K562 (cell line): Measurements from ENCODE around the gene NUP214. TPM values are rescaled to one million over a fixed set of nuclear protein-coding genes. Genes with fewer than 3 reads are reported as not detected.

ENCODE experiments used
- ATAC-seq: fragments of 200-7000 bp; cut with Tn5 transposase; 3 replicates; pipeline ENCODE4 v1.9.1; 2020; ENCODE audit warnings: moderate library complexity
- BruUV-seq: library from RNA; stranded (reverse); fragments of 400-500 nt; replicated peaks from 2 replicates; lab custom pipeline; 2021; lab: Mats Ljungman, UMichigan
- CTCF ChIA-PET: fragments of 300-600 bp; formaldehyde crosslinking; extraction: SDS; loops from one replicate; lab custom pipeline; 2021; ENCODE audit warnings: low intra/inter-chr PET ratio; lab: Yijun Ruan, JAX
- POLR2A ChIA-PET: fragments of 300-600, 350-650 bp; sonication (Branson Sonifier 250); formaldehyde crosslinking; extraction: SDS; loops from one replicate; lab custom pipeline; 2021; ENCODE audit warnings: antibody characterized with exemption, inconsistent platforms; lab: Yijun Ruan, JAX
- DNase-seq, 4 experiments: peaks; one replicate each; pipeline versions ENCODE4 v3.0.0 to v3.0.0-alpha.2; 2011 to 2018; ENCODE audit warnings: low spot score in 3 of 4, mixed read lengths in 3 of 4; ENCODE audit errors: extremely low read depth in 1 of 4
- FAIRE-seq: peaks from 2 replicates; lab custom pipeline; 2011; peaks lifted over from hg19 to GRCh38; lab: Jason Lieb, UNC
- H2AFZ ChIP-seq: 2 replicates; pipeline ENCODE4 v1.6.0; 2011; ENCODE audit warnings: low read depth, low read length, control low read depth, inconsistent platforms
- H3K27ac ChIP-seq: fragments of 200-600 bp; 3 replicates; pipeline ENCODE4 v1.8.0; 2011; ENCODE audit warnings: low read depth, mild to moderate bottlenecking, control low read depth, inconsistent platforms, low read length, moderate library complexity, mixed read lengths; ENCODE audit errors: extremely low read depth
- H3K27me3 ChIP-seq, 2 experiments: fragments of 300-600 bp in 1 of 2; 2 replicates in 1 of 2; 3 replicates in 1 of 2; pipeline versions ENCODE4 v1.6.0 to v1.8.0; 2011; ENCODE audit warnings: inconsistent platforms in 2 of 2, low read length in 2 of 2, mild to moderate bottlenecking in 1 of 2, mixed read lengths in 1 of 2, moderate library complexity in 1 of 2; ENCODE audit not compliant: control insufficient read depth in 2 of 2, insufficient read depth in 2 of 2
- H3K36me3 ChIP-seq: fragments of 300-600 bp; 3 replicates; pipeline ENCODE4 v1.8.0; 2011; ENCODE audit warnings: mild to moderate bottlenecking, low read length, inconsistent platforms; ENCODE audit not compliant: control insufficient read depth, insufficient read depth
- H3K4me1 ChIP-seq, 2 experiments: fragments of 200-600 bp in 1 of 2; replicated peaks in 1 of 2; 2 replicates in 1 of 2; 3 replicates in 1 of 2; pipeline versions ENCODE4 v1.5.1 to v1.8.0; 2011; ENCODE audit warnings: inconsistent platforms in 2 of 2, low read length in 2 of 2, mild to moderate bottlenecking in 1 of 2, mixed read lengths in 1 of 2, moderate library complexity in 1 of 2; ENCODE audit not compliant: control insufficient read depth in 2 of 2, insufficient read depth in 2 of 2
- H3K4me2 ChIP-seq: 2 replicates; pipeline ENCODE4 v1.6.1; 2011; ENCODE audit warnings: low read length, control low read depth, inconsistent platforms, mixed read lengths; ENCODE audit not compliant: insufficient read depth
- H3K4me3 ChIP-seq: fragments of 200-600 bp; sonication (generic), shearing (Covaris generic); 2 replicates; pipeline ENCODE4 v1.5.1; 2016; ENCODE audit warnings: control low read depth, inconsistent platforms
- H3K79me2 ChIP-seq: fragments of 200-600 bp; 3 replicates; pipeline ENCODE4 v1.8.0; 2011; ENCODE audit warnings: low read length, inconsistent platforms; ENCODE audit not compliant: control insufficient read depth, insufficient read depth
- H3K9ac ChIP-seq, 2 experiments: 2 replicates each; pipeline versions ENCODE4 v1.6.0 to v1.6.1; 2011; ENCODE audit warnings: low read depth in 2 of 2, low read length in 2 of 2, control low read depth in 1 of 2, inconsistent platforms in 1 of 2, mild to moderate bottlenecking in 1 of 2, mixed read lengths in 1 of 2; ENCODE audit not compliant: insufficient read depth in 1 of 2
- H3K9me1 ChIP-seq: one replicate; pipeline ENCODE4 v1.6.0; 2011; ENCODE audit warnings: inconsistent platforms, mild to moderate bottlenecking, low read length, moderate library complexity; ENCODE audit not compliant: control insufficient read depth, insufficient read depth
- H3K9me3 ChIP-seq: replicated peaks from 2 replicates; pipeline ENCODE4 v1.5.1; 2011; ENCODE audit warnings: low read depth, low read length, inconsistent platforms; ENCODE audit not compliant: control insufficient read depth, insufficient read depth
- H4K20me1 ChIP-seq: replicated peaks from 2 replicates; pipeline ENCODE4 v1.6.1; 2011; ENCODE audit warnings: low read length, inconsistent platforms, mixed read lengths; ENCODE audit not compliant: control insufficient read depth, insufficient read depth
- NR1H2 ChIP-seq: sonication (generic); formaldehyde crosslinking; IDR thresholded peaks from 2 replicates; pipeline ENCODE4 v1.4.0; 2020; ENCODE audit warnings: mild to moderate bottlenecking, missing genetic modification reagents
- POLR2AphosphoS2 ChIP-seq: IDR thresholded peaks from 2 replicates; pipeline ENCODE4 v1.6.1; 2012; ENCODE audit warnings: low read length, improper control_type of control experiment
- STAT6 ChIP-seq: sonication (generic); formaldehyde crosslinking; IDR thresholded peaks from 2 replicates; pipeline ENCODE4 v1.8.1; 2023; ENCODE audit warnings: mild to moderate bottlenecking, missing genetic modification reagents
- WGBS: fragments of 100-300 bp; shearing (Covaris generic); methylation state at CpG from one replicate; pipeline ENCODE4 v1.1.6; 2016; ENCODE audit warnings: low coverage, mixed read lengths; ENCODE audit not compliant: insufficient coverage; ENCODE audit errors: missing lambda C conversion rate; 5-methylcytosine and 5-hydroxymethylcytosine counted together
- in situ Hi-C: fragments of 300-500 bp; cut with MboI; formaldehyde crosslinking; loops from 4 replicates; pipeline ENCODE4 v1.15.0; 2018; ENCODE audit warnings: inconsistent platforms, mixed read lengths
- intact Hi-C: fragments of 100-400 bp; cut with micrococcal nuclease; formaldehyde crosslinking; loops from 2 replicates; pipeline ENCODE4 v1.14.2; 2022
- polyA plus RNA-seq, 8 experiments: library from polyadenylated mRNA; depleted of rRNA in 4 of 8; stranded (reverse) in 5 of 8; unstranded in 3 of 8; fragments of >200 nt; fragmentation: Nextera tagmentation in 2 of 8; fragmentation: Illumina TruSeq in 1 of 8; extraction: Ambion mirVana in 2 of 8; extraction: Trizol in 1 of 8; gene quantifications; 2 replicates each; pipeline versions ENCODE4 v1.2.1 to v1.2.3, GENCODE V29; 2011 to 2014; ENCODE audit warnings: inconsistent platforms in 1 of 8, missing spikeins in 1 of 8
- total RNA-seq, 7 experiments: library from RNA; depleted of rRNA in 6 of 7; stranded (reverse); fragments of >200 nt in 6 of 7; fragmentation: Illumina TruSeq in 2 of 7; extraction: Trizol in 2 of 7; gene quantifications; 2 replicates each; pipeline versions ENCODE4 v1.2.1 to v1.2.3, GENCODE V29; 2011 to 2021; ENCODE audit warnings: low replicate concordance in 1 of 7
- TF ChIP-seq, protein P1 (sequence below), 2 experiments: fragments of 450-650 bp in 1 of 2; sonication (generic) in 1 of 2; formaldehyde crosslinking in 1 of 2; IDR thresholded peaks in 1 of 2; conservative IDR thresholded peaks in 1 of 2; 2 replicates each; pipeline versions ENCODE4 v1.6.1 to v1.8.1; 2016 to 2023; ENCODE audit warnings: mild to moderate bottlenecking in 2 of 2, moderate library complexity in 2 of 2, inconsistent platforms in 1 of 2, missing genetic modification reagents in 1 of 2

Gene NUP214
- total and polyA plus RNA-seq, 9 of the 15 experiments (the other 6 are each of a cell fraction or from before 2014, with no cell fraction given) = 56.9 to 332 (median 97.1) TPM

DNA sequence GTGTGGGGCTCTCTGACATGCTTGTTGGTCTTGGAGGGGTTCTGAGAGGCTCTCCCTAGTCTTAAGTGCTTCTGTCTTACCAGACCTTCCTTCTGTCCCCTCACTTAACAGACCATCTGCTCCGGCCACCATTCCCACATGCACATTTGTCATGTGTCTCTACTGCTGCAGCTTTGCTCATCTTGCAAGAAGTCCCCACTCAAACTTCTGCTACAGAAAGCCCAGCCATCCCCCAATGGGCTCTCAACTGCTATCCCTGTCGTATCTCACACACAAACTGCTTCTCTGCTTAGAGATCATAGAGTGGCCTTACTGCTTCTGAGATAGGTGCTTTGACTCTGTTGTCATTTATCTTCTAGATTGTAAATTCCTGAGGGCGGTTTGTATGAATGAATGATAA is 69.4 kb downstream of the NUP214 start:
- Histone ChIP-seq H3K4me3 (no peak overlapping the region), H2AFZ (no peak overlapping the region), H3K4me1 (peaks cover 0 to 4% of the 10 kb centered on the region in 2 experiments; a peak in 1 of 5 replicates), H3K9ac (no peak overlapping the region), H3K27me3 (no peaks in the 10 kb centered on the region), H3K9me3 (no peaks in the 10 kb centered on the region), H3K79me2 (no peaks in the 10 kb centered on the region), H3K27ac (no peak overlapping the region), H4K20me1 (no peaks in the 10 kb centered on the region; the same call in 1 of the 2 replicates), H3K4me2 (no peak overlapping the region), H3K36me3 (peaks cover 94% of the 10 kb centered on the region), H3K9me1 (no peaks in the 10 kb centered on the region)
- no peak for FAIRE-seq
- CTCF ChIA-PET = no interaction called here
- DNase-seq = peak in 2 of 4 experiments; percentile 71
- in situ Hi-C loops = no loop called here
- WGBS = 88% methylated on average over 3 of the region's 3 CpGs
- POLR2A ChIA-PET = interaction anchor here (1.2 to 17.8 kb wide), 3 partner anchors 10 to 15 kb away, joined by 5 to 264 read pairs (median 7); no protein-coding TSS in a partner anchor
- peak; percentile 7 for ATAC-seq
- intact Hi-C loops = no loop called here
- TF ChIP-seq NR1H2 (no peak), POLR2AphosphoS2 (no peak), STAT6 (CRISPR knock-in tag) (peak; percentile 68; the same call in 1 of the 2 replicates)
- TF ChIP-seq, protein P1, sequence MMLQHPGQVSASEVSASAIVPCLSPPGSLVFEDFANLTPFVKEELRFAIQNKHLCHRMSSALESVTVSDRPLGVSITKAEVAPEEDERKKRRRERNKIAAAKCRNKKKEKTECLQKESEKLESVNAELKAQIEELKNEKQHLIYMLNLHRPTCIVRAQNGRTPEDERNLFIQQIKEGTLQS (IDR thresholded peaks at IDR 0.05) = no peak
- TF ChIP-seq, protein P1 (CRISPR knock-in tag; conservative IDR thresholded peaks at IDR 0.05) = peak; percentile 82; the same call in 1 of the 2 replicates
- TF ChIP-seq, all 486 proteins: peak for 2
- no TSS peak for BruUV-seq
